Right renal pelvis (tissue), 4 donors: ENCODE results near the gene HSPB6. TPM values are rescaled to one million over a fixed set of nuclear protein-coding genes. Genes with fewer than 3 reads are reported as not detected.
A peak's percentile ranks its signal among the peaks of the same experiment; 100 is the strongest.
"Not testable (repeated sequence)": the region's sequence is repeated elsewhere in the genome, so short reads cannot be mapped to it uniquely, and the experiment has no call there.

Experiments
- DNase-seq, 4 donors: peaks; one replicate each; pipeline ENCODE4 v3.0.0-alpha.2; 2013; ENCODE audit warnings: low read depth in 4 of 4, low spot score in 3 of 4, missing footprints in 1 of 4
- polyA plus RNA-seq, 4 donors: library from polyadenylated mRNA; unstranded; fragments of 120-200 nt; gene quantifications; one replicate each; pipeline ENCODE4 v1.2.1, GENCODE V29; 2013; ENCODE audit not compliant: insufficient read length in 4 of 4

HSPB6 gene
- polyA plus RNA-seq, 4 donors: 26.2 to 30.4 (median 27.8) TPM

GRCh38 chr19:35786299-35787160 lies 29.7 kb upstream of the HSPB6 start:
- no peak for DNase-seq

DNA sequence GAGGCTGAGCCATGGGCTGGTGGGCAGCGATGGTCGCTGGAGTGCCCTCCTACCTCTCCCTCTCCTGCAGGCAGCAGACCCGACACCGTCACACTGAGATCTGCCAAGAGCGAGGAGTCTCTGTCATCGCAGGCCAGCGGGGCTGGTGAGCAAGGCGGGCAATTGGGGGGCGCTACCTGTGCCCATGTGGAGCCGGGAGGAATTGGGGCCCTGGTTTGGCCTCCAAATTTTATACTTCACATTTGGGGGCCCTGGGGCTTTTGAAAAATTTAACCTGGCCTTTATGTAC lies 28.5 kb upstream of the HSPB6 start:
- no peak for DNase-seq

DNA sequence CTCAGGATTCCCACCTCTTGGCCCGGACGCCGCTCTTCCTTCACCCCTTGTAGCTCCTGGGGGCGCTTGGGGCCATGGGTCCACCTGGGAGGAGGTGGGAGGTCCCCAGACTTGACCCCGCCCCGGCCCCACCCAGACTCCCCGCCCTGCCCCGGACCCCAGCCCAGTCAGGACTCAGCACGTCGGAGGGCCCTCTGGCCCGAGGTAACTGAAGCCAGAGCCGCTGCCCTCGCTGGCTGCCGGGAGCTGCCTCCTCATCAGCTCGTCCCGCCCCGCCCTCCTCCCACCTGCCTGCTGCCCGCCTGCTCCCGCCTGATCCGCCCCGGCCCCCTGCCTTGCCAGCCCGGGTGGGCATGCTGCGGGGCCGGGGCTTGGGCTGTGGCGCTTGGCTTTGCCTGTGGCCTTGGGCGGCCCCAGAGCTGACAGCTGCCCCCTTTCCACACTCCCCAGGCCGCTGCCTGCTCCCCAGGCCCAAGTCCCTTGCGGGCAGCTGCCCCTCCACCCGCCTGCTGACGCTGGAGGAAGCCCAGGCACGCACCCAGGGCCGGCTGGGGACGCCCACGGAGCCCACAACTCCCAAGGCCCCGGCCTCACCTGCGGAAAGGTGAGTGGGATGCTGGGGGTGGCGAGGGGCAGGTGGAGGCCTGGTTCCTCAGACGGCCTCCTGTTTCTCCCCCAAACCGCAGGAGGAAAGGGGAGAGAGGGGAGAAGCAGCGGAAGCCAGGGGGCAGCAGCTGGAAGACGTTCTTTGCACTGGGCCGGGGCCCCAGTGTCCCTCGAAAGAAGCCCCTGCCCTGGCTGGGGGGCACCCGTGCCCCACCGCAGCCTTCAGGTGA lies 27.9 kb upstream of the HSPB6 start:
- no peak for DNase-seq

GRCh38 chr19:35783469-35784434 lies 26.9 kb upstream of the HSPB6 start:
- no peak for DNase-seq

- no peak for DNase-seq
Measured at GRCh38 chr19:35782589-35782988, 25.8 kb upstream of the HSPB6 start.

GRCh38 chr19:35781650-35782049 lies 24.8 kb upstream of the HSPB6 start:
- DNase-seq: no peak

GRCh38 chr19:35780717-35781116 lies 23.9 kb upstream of the HSPB6 start:
- no peak for DNase-seq

- no peak for DNase-seq
Measured at GRCh38 chr19:35780058-35780457, 23.2 kb upstream of the HSPB6 start.

- no peak for DNase-seq
Measured at GRCh38 chr19:35779033-35779432, 22.2 kb upstream of the HSPB6 start.

DNA sequence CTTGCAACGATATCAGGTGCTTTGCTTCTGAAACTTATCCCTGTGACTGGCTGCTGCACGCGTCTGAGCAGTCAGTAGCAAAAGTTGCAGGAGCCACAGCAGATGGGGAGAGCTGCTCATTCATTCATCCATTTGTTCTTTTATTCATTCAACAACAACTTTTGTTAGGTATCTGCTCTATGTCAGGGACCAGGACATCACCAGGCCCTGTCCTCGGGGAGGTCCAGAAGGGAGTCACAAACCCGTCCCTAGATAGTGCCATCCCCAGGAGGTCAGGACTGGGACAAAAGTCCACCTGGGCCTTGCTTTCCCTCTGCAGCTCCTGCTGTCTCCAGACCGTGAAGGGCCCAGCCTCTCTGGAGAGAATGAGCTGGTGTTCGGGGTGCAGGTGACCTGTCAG lies 21.1 kb upstream of the HSPB6 start:
- DNase-seq: no peak

GRCh38 chr19:35777086-35777841 lies 20.4 kb upstream of the HSPB6 start:
- no peak for DNase-seq

GRCh38 chr19:35776102-35776788 lies 19.4 kb upstream of the HSPB6 start:
- DNase-seq: no peak

DNA sequence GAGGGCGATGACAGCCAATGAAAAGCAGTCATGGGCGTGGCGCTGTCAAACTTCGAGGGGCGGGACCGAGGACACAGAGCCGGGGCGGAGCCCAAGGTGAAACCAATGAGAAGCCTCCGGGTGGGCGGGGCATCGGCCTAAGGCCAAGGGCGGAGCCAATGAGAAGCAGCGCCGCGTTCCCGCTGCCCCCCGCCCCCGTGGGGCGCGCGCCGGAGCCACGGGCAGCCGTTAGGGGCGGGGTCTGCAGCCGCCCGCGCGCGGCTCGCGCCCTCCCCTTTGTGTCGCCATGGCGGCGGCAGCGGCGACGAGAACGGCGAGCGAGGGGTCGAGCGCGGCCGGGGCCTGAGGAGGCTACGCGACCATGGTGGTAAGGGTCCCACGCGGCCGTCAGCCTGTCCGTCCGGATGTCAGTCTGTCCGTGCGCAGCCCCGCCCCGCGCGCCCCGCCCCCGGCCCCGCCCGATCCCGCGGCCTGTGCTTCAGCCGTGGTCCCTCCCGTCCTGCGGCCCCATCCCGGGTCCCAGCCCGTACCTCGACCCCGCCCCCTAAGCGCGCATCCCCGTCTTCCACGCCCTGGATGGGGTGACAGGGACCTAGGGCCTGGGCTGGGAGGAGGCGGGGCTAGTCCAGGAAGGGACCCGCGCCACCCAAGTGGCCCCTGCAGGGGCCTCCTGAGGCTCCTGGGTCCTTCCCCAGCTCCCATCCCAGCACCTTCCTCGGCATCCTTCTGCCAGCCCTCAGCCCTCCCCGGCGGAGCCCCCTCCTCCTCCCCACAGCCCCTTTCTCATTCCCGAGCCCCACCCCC lies 18.7 kb upstream of the HSPB6 start, which contains the start of gene ARHGAP33:
Gene ARHGAP33 (plus strand): TSS at position 267 of the 804 bp plus-strand sequence. CDS start 95 bp downstream, at position 362.
- peak; percentile 92 to 98 (median 96) for DNase-seq

DNA sequence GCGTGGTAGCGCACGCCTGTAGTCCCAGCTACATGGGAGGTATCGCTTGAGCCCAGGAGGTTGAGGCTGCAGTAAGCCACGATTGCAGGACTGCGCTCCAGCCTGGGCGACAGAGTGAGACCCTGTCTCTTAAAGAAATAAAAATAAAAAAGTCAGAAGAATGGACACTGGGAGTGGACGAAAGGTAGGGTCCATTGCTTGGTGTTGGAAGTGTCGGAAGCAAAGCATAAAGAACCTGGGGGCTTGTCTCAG lies 18.1 kb upstream of the HSPB6 start:
- no peak for DNase-seq

DNA sequence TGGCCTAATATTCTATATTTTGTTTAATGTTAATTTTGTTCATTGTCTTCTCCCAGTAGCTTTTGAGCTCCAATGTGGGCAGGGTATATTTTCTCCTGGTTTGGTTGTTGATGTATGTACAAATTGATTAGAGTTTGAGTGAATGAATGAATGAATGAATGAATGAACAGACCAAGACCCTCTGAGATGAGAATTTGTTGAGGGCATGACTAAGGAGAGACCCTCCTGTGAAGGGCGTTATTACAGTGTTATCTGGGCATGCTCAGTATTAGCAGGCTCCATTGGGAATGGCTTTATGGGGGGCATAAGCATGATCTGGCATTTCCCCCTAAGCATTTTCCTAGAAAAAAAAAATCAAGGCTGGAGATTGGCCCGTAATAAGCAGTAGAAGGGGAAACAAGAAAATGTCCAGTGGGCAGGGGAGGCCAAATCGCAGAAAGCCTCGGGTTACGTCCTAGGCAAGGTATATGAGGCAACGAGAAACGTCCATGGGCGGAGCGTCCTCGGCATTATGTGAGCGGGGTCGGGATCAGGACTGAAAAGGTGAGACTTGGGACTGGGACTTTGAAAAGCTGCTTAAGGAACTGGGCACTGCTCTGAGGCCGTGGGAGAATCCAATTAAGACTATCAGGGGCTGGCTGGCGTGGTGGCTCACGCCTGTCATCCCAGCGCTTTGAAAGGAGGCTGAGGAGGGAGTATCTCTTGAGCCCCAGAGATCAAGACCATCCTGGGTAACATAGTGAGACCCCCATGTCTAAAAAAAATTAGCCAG lies 17.6 kb upstream of the HSPB6 start:
- no peak for DNase-seq

DNA sequence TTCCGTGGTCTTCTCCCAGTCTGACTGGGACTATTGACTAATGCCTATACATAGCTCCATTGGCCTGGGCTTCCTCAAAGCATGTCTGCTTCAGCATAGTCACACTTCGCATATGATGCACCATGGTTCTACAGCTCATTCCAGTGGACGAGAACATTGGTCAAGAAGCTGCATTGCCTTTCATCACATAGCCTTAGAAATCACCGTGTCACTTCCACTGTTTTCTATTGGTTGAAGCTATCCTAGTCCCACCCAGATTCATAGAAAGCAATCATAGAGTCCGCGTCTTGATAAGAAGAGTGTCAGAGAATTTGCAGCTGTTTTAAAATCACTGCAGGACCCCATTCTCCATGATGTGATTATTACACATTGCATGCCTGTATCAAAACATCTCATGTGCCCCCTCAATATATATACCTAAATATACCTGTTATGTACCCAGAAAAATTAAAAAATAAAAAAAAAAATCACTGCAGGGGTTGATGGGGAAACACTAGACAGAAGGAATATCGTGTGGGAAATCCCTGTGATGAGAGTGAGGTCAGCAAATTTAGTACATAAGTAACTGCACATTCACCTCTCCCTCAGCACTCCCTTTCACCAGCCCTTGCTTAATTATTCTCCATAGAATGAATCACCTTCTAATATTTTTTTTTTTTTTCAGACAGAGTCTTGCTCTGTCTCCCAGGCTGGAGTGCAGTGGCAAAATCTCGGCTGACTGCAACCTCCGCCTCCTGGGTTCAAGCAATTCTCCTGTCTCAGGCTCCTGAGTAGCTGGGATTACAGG lies 16.4 kb upstream of the HSPB6 start:
- DNase-seq: no peak

DNA sequence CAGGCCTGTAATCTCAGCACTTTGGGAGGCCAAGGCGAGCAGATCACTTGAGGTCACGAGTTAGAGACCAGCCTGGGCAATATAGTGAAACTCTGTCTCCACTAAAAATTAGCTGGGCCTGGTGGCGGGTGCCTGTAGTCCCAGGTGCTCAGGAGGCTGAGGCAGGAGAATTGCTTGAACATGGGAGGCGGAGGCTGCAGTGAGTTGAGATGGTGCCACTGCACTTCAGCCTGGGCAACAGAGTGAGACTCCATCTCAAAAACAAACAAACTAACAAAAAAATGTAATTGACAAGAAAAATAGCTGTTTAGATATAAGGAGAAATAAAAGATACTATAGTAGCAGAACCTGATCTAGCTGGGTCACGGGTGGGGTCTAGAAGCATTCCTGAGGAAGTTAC lies 15.5 kb upstream of the HSPB6 start:
- DNase-seq: not testable (repeated sequence)
